K562 (cell line): ENCODE data around the gene RAB6B. TPM values are rescaled to one million over a fixed set of nuclear protein-coding genes. Genes with fewer than 3 reads are reported as not detected.

Experiments used
- ATAC-seq: fragments of 200-7000 bp; cut with Tn5 transposase; 3 replicates; pipeline ENCODE4 v1.9.1; 2020; ENCODE audit warnings: moderate library complexity
- BruUV-seq: library from RNA; stranded (reverse); fragments of 400-500 nt; replicated peaks from 2 replicates; lab custom pipeline; 2021; lab: Mats Ljungman, UMichigan
- CTCF ChIA-PET: fragments of 300-600 bp; formaldehyde crosslinking; extraction: SDS; loops from one replicate; lab custom pipeline; 2021; ENCODE audit warnings: low intra/inter-chr PET ratio; lab: Yijun Ruan, JAX
- POLR2A ChIA-PET: fragments of 300-600, 350-650 bp; sonication (Branson Sonifier 250); formaldehyde crosslinking; extraction: SDS; loops from one replicate; lab custom pipeline; 2021; ENCODE audit warnings: antibody characterized with exemption, inconsistent platforms; lab: Yijun Ruan, JAX
- DNase-seq, 4 experiments: peaks; one replicate each; pipeline versions ENCODE4 v3.0.0 to v3.0.0-alpha.2; 2011 to 2018; ENCODE audit warnings: low spot score in 3 of 4, mixed read lengths in 3 of 4; ENCODE audit errors: extremely low read depth in 1 of 4
- FAIRE-seq: peaks from 2 replicates; lab custom pipeline; 2011; peaks lifted over from hg19 to GRCh38; lab: Jason Lieb, UNC
- H2AFZ ChIP-seq: 2 replicates; pipeline ENCODE4 v1.6.0; 2011; ENCODE audit warnings: low read depth, low read length, control low read depth, inconsistent platforms
- H3K27ac ChIP-seq: fragments of 200-600 bp; 3 replicates; pipeline ENCODE4 v1.8.0; 2011; ENCODE audit warnings: low read depth, mild to moderate bottlenecking, control low read depth, inconsistent platforms, low read length, moderate library complexity, mixed read lengths; ENCODE audit errors: extremely low read depth
- H3K27me3 ChIP-seq, 2 experiments: fragments of 300-600 bp in 1 of 2; 2 replicates in 1 of 2; 3 replicates in 1 of 2; pipeline versions ENCODE4 v1.6.0 to v1.8.0; 2011; ENCODE audit warnings: inconsistent platforms in 2 of 2, low read length in 2 of 2, mild to moderate bottlenecking in 1 of 2, mixed read lengths in 1 of 2, moderate library complexity in 1 of 2; ENCODE audit not compliant: control insufficient read depth in 2 of 2, insufficient read depth in 2 of 2
- H3K36me3 ChIP-seq: fragments of 300-600 bp; 3 replicates; pipeline ENCODE4 v1.8.0; 2011; ENCODE audit warnings: mild to moderate bottlenecking, low read length, inconsistent platforms; ENCODE audit not compliant: control insufficient read depth, insufficient read depth
- H3K4me1 ChIP-seq, 2 experiments: fragments of 200-600 bp in 1 of 2; replicated peaks in 1 of 2; 2 replicates in 1 of 2; 3 replicates in 1 of 2; pipeline versions ENCODE4 v1.5.1 to v1.8.0; 2011; ENCODE audit warnings: inconsistent platforms in 2 of 2, low read length in 2 of 2, mild to moderate bottlenecking in 1 of 2, mixed read lengths in 1 of 2, moderate library complexity in 1 of 2; ENCODE audit not compliant: control insufficient read depth in 2 of 2, insufficient read depth in 2 of 2
- H3K4me2 ChIP-seq: 2 replicates; pipeline ENCODE4 v1.6.1; 2011; ENCODE audit warnings: low read length, control low read depth, inconsistent platforms, mixed read lengths; ENCODE audit not compliant: insufficient read depth
- H3K4me3 ChIP-seq: fragments of 200-600 bp; sonication (generic), shearing (Covaris generic); 2 replicates; pipeline ENCODE4 v1.5.1; 2016; ENCODE audit warnings: control low read depth, inconsistent platforms
- H3K79me2 ChIP-seq: fragments of 200-600 bp; 3 replicates; pipeline ENCODE4 v1.8.0; 2011; ENCODE audit warnings: low read length, inconsistent platforms; ENCODE audit not compliant: control insufficient read depth, insufficient read depth
- H3K9ac ChIP-seq, 2 experiments: 2 replicates each; pipeline versions ENCODE4 v1.6.0 to v1.6.1; 2011; ENCODE audit warnings: low read depth in 2 of 2, low read length in 2 of 2, control low read depth in 1 of 2, inconsistent platforms in 1 of 2, mild to moderate bottlenecking in 1 of 2, mixed read lengths in 1 of 2; ENCODE audit not compliant: insufficient read depth in 1 of 2
- H3K9me1 ChIP-seq: one replicate; pipeline ENCODE4 v1.6.0; 2011; ENCODE audit warnings: inconsistent platforms, mild to moderate bottlenecking, low read length, moderate library complexity; ENCODE audit not compliant: control insufficient read depth, insufficient read depth
- H3K9me3 ChIP-seq: replicated peaks from 2 replicates; pipeline ENCODE4 v1.5.1; 2011; ENCODE audit warnings: low read depth, low read length, inconsistent platforms; ENCODE audit not compliant: control insufficient read depth, insufficient read depth
- H4K20me1 ChIP-seq: replicated peaks from 2 replicates; pipeline ENCODE4 v1.6.1; 2011; ENCODE audit warnings: low read length, inconsistent platforms, mixed read lengths; ENCODE audit not compliant: control insufficient read depth, insufficient read depth
- EP300 ChIP-seq: IDR thresholded peaks from 2 replicates; pipeline ENCODE4 v1.6.1; 2012; ENCODE audit warnings: low read length, improper control_type of control experiment
- NCOA4 ChIP-seq: fragments of 450-650 bp; IDR thresholded peaks from 2 replicates; pipeline ENCODE4 v1.6.1; 2018; ENCODE audit warnings: mild to moderate bottlenecking; ENCODE audit not compliant: partially characterized antibody
- NFE2 ChIP-seq: IDR thresholded peaks from 2 replicates; pipeline ENCODE4 v1.6.1; 2014; ENCODE audit warnings: antibody characterized with exemption, low read depth
- POLR2AphosphoS2 ChIP-seq: IDR thresholded peaks from 2 replicates; pipeline ENCODE4 v1.6.1; 2012; ENCODE audit warnings: low read length, improper control_type of control experiment
- RAD21 ChIP-seq, 2 experiments: fragments of 250-450 bp in 1 of 2; fragments of 450-650 bp in 1 of 2; sonication (Bioruptor Pico) in 1 of 2; formaldehyde crosslinking in 1 of 2; IDR thresholded peaks in 1 of 2; conservative IDR thresholded peaks in 1 of 2; 2 replicates each; pipeline versions ENCODE4 v1.4.0 to v1.8.0; 2020 to 2022; ENCODE audit warnings: mild to moderate bottlenecking in 2 of 2, moderate library complexity in 1 of 2
- SMAD4 ChIP-seq: fragments of 250-450 bp; sonication (Bioruptor Pico); conservative IDR thresholded peaks from 2 replicates; pipeline ENCODE4 v1.8.0; 2021; ENCODE audit warnings: inconsistent platforms, mild to moderate bottlenecking, moderate library complexity
- SRSF9 ChIP-seq: fragments of 200-400 bp; formaldehyde crosslinking; IDR thresholded peaks from 2 replicates; pipeline ENCODE4 v1.6.1; 2017; ENCODE audit warnings: low read depth, low read length, borderline replicate concordance
- USF2 ChIP-seq: sonication (generic); formaldehyde crosslinking; IDR thresholded peaks from 2 replicates; pipeline ENCODE4 v1.5.0; 2020; ENCODE audit warnings: missing genetic modification reagents
- ZC3H4 ChIP-seq: sonication (generic); formaldehyde crosslinking; IDR thresholded peaks from 2 replicates; pipeline ENCODE4 v1.9.0; 2021; ENCODE audit warnings: missing genetic modification reagents, borderline replicate concordance
- ZKSCAN8 ChIP-seq: fragments of 200-800 bp; sonication (Bioruptor generic); IDR thresholded peaks from 2 replicates; pipeline ENCODE4 v1.6.1; 2016; ENCODE audit warnings: missing genetic modification characterization, missing compliant biosample characterization
- ZNF696 ChIP-seq: fragments of 250-450 bp; sonication (Bioruptor Pico); conservative IDR thresholded peaks from 2 replicates; pipeline ENCODE4 v1.4.0; 2020; ENCODE audit warnings: mild to moderate bottlenecking, moderate library complexity
- WGBS: fragments of 100-300 bp; shearing (Covaris generic); methylation state at CpG from one replicate; pipeline ENCODE4 v1.1.6; 2016; ENCODE audit warnings: low coverage, mixed read lengths; ENCODE audit not compliant: insufficient coverage; ENCODE audit errors: missing lambda C conversion rate; 5-methylcytosine and 5-hydroxymethylcytosine counted together
- in situ Hi-C: fragments of 300-500 bp; cut with MboI; formaldehyde crosslinking; loops from 4 replicates; pipeline ENCODE4 v1.15.0; 2018; ENCODE audit warnings: inconsistent platforms, mixed read lengths
- intact Hi-C: fragments of 100-400 bp; cut with micrococcal nuclease; formaldehyde crosslinking; loops from 2 replicates; pipeline ENCODE4 v1.14.2; 2022
- polyA plus RNA-seq, 8 experiments: library from polyadenylated mRNA; depleted of rRNA in 4 of 8; stranded (reverse) in 5 of 8; unstranded in 3 of 8; fragments of >200 nt; fragmentation: Nextera tagmentation in 2 of 8; fragmentation: Illumina TruSeq in 1 of 8; extraction: Ambion mirVana in 2 of 8; extraction: Trizol in 1 of 8; gene quantifications; 2 replicates each; pipeline versions ENCODE4 v1.2.1 to v1.2.3, GENCODE V29; 2011 to 2014; ENCODE audit warnings: inconsistent platforms in 1 of 8, missing spikeins in 1 of 8
- total RNA-seq, 7 experiments: library from RNA; depleted of rRNA in 6 of 7; stranded (reverse); fragments of >200 nt in 6 of 7; fragmentation: Illumina TruSeq in 2 of 7; extraction: Trizol in 2 of 7; gene quantifications; 2 replicates each; pipeline versions ENCODE4 v1.2.1 to v1.2.3, GENCODE V29; 2011 to 2021; ENCODE audit warnings: low replicate concordance in 1 of 7
- TF ChIP-seq, protein P1 (sequence below): fragments of 450-650 bp; IDR thresholded peaks from 2 replicates; pipeline ENCODE4 v1.6.1; 2014; ENCODE audit warnings: low read depth, mild to moderate bottlenecking, moderate library complexity, borderline replicate concordance
- TF ChIP-seq, protein P2 (sequence below): fragments of 250-450 bp; sonication (Bioruptor Pico); IDR thresholded peaks from 2 replicates; pipeline ENCODE4 v1.5.0; 2021
- TF ChIP-seq, protein P3 (sequence below): fragments of 250-450 bp; sonication (Bioruptor Pico); IDR thresholded peaks from 2 replicates; pipeline ENCODE4 v1.5.0; 2022; ENCODE audit warnings: mild to moderate bottlenecking

The RAB6B gene
- total and polyA plus RNA-seq, 9 of the 15 experiments (the other 6 are each of a cell fraction or from before 2014, with no cell fraction given), result 0.60 to 18.1 (median 1.5) TPM

GRCh38 chr3:133934073-133934970 is 38.6 kb upstream of the RAB6B start:
- H2AFZ ChIP-seq, result no peak overlapping the region
- intact Hi-C loops, result loop anchor here (5.0 to 10.0 kb wide), 2 partner anchors 370 to 443 kb away; no protein-coding TSS in a partner anchor
- in situ Hi-C loops, result no loop called here
- no peaks in the 10 kb centered on the region for H3K9me1 ChIP-seq
- no TSS peak for BruUV-seq
- ATAC-seq, result no peak
- FAIRE-seq, result no peak
- no peak overlapping the region for H3K4me3 ChIP-seq
- no peak for DNase-seq
- H3K9ac ChIP-seq, result no peak overlapping the region
- peaks cover 0 to 55% of the 10 kb centered on the region in 2 experiments; a peak in 2 of 5 replicates for H3K27me3 ChIP-seq
- H3K79me2 ChIP-seq, result no peaks in the 10 kb centered on the region
- WGBS, result 3% methylated on average over 8 of the region's 10 CpGs
- H3K9me3 ChIP-seq, result no peaks in the 10 kb centered on the region
- ChIA-PET CTCF (no interaction called here), POLR2A (no interaction called here)
- no peaks in the 10 kb centered on the region for H4K20me1 ChIP-seq
- H3K36me3 ChIP-seq, result no peaks in the 10 kb centered on the region
- no peaks in the 10 kb centered on the region for H3K4me1 ChIP-seq
- no peak overlapping the region for H3K4me2 ChIP-seq
- H3K27ac ChIP-seq, result no peak overlapping the region
- TF ChIP-seq EP300, result no peak
- no peak for TF ChIP-seq ZC3H4 (CRISPR knock-in tag)
- no peak for TF ChIP-seq NFE2
- TF ChIP-seq, protein P1, sequence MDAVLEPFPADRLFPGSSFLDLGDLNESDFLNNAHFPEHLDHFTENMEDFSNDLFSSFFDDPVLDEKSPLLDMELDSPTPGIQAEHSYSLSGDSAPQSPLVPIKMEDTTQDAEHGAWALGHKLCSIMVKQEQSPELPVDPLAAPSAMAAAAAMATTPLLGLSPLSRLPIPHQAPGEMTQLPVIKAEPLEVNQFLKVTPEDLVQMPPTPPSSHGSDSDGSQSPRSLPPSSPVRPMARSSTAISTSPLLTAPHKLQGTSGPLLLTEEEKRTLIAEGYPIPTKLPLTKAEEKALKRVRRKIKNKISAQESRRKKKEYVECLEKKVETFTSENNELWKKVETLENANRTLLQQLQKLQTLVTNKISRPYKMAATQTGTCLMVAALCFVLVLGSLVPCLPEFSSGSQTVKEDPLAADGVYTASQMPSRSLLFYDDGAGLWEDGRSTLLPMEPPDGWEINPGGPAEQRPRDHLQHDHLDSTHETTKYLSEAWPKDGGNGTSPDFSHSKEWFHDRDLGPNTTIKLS, result no peak
- TF ChIP-seq, protein P2, sequence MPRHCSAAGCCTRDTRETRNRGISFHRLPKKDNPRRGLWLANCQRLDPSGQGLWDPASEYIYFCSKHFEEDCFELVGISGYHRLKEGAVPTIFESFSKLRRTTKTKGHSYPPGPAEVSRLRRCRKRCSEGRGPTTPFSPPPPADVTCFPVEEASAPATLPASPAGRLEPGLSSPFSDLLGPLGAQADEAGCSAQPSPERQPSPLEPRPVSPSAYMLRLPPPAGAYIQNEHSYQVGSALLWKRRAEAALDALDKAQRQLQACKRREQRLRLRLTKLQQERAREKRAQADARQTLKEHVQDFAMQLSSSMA (CRISPR knock-in tag), result no peak
- no peak for TF ChIP-seq ZNF696
- TF ChIP-seq SRSF9, result no peak
- TF ChIP-seq ZKSCAN8, result no peak
- TF ChIP-seq, protein P3, sequence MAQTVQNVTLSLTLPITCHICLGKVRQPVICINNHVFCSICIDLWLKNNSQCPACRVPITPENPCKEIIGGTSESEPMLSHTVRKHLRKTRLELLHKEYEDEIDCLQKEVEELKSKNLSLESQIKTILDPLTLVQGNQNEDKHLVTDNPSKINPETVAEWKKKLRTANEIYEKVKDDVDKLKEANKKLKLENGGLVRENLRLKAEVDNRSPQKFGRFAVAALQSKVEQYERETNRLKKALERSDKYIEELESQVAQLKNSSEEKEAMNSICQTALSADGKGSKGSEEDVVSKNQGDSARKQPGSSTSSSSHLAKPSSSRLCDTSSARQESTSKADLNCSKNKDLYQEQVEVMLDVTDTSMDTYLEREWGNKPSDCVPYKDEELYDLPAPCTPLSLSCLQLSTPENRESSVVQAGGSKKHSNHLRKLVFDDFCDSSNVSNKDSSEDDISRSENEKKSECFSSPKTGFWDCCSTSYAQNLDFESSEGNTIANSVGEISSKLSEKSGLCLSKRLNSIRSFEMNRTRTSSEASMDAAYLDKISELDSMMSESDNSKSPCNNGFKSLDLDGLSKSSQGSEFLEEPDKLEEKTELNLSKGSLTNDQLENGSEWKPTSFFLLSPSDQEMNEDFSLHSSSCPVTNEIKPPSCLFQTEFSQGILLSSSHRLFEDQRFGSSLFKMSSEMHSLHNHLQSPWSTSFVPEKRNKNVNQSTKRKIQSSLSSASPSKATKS, result no peak
- TF ChIP-seq USF2 (CRISPR knock-in tag), result no peak
- TF ChIP-seq POLR2AphosphoS2, result no peak
- no peak for TF ChIP-seq SMAD4 (CRISPR knock-in tag)
- TF ChIP-seq NCOA4, result no peak
- TF ChIP-seq RAD21 (CRISPR knock-in tag; conservative IDR thresholded peaks at IDR 0.05 in 1 of 2, IDR thresholded peaks at IDR 0.05 in 1 of 2), result no peak
